HepG2 (cell line): ENCODE measurements around the gene ACVR1B. TPM values are rescaled to one million over a fixed set of nuclear protein-coding genes. Genes with fewer than 3 reads are reported as not detected.

ENCODE experiments used
- ATAC-seq: fragments of 200-7000 bp; cut with Tn5 transposase; 3 replicates; pipeline ENCODE4 v1.9.1; 2020; ENCODE audit warnings: mild to moderate bottlenecking, moderate library complexity
- BruUV-seq: library from RNA; stranded (reverse); fragments of 400-500 nt; replicated peaks from 2 replicates; lab custom pipeline; 2021; lab: Mats Ljungman, UMichigan
- CTCF ChIA-PET: fragments of 300-600 bp; formaldehyde crosslinking; extraction: SDS; loops from one replicate; lab custom pipeline; 2021; ENCODE audit warnings: low total read pairs, inconsistent platforms, low intra/inter-chr PET ratio; lab: Yijun Ruan, JAX
- POLR2A ChIA-PET: fragments of 350-600 bp; sonication (Branson Sonifier 250); formaldehyde crosslinking; loops from one replicate; lab custom pipeline; 2020; ENCODE audit warnings: antibody characterized with exemption, inconsistent platforms; lab: Yijun Ruan, JAX
- DNase-seq: peaks from one replicate; pipeline ENCODE4 v3.0.0-alpha.2; 2015; ENCODE audit warnings: low spot score
- FAIRE-seq: peaks from 3 replicates; lab custom pipeline; 2011; peaks lifted over from hg19 to GRCh38; lab: Jason Lieb, UNC
- H2AFZ ChIP-seq: one replicate; pipeline ENCODE4 v1.6.1; 2011; ENCODE audit warnings: low read length, inconsistent platforms
- H3K27ac ChIP-seq: fragments of 300-600 bp; 3 replicates; pipeline ENCODE4 v1.8.0; 2011; ENCODE audit warnings: mixed run types, mild to moderate bottlenecking, mixed read lengths, low read length, inconsistent platforms; ENCODE audit not compliant: insufficient read depth; ENCODE audit errors: extremely low read length
- H3K27me3 ChIP-seq, 2 experiments: fragments of 200-600 bp in 1 of 2; 2 replicates in 1 of 2; 3 replicates in 1 of 2; pipeline versions ENCODE4 v1.6.0 to v1.8.0; 2011; ENCODE audit warnings: low read length in 2 of 2, mild to moderate bottlenecking in 2 of 2, moderate library complexity in 2 of 2, inconsistent platforms in 1 of 2; ENCODE audit not compliant: insufficient read depth in 2 of 2, control insufficient read depth in 1 of 2
- H3K36me3 ChIP-seq, 2 experiments: fragments of 200-600 bp in 1 of 2; replicated peaks in 1 of 2; 2 replicates in 1 of 2; 3 replicates in 1 of 2; pipeline versions ENCODE4 v1.5.1 to v1.8.0; 2011; ENCODE audit warnings: low read length in 2 of 2, inconsistent platforms in 1 of 2; ENCODE audit not compliant: insufficient read depth in 2 of 2, control insufficient read depth in 1 of 2
- H3K4me1 ChIP-seq: 2 replicates; pipeline ENCODE4 v1.5.1; 2012; ENCODE audit warnings: low read length, inconsistent platforms; ENCODE audit not compliant: insufficient read depth
- H3K4me2 ChIP-seq: 2 replicates; pipeline ENCODE4 v1.6.0; 2011; ENCODE audit warnings: low read depth, low read length, inconsistent platforms
- H3K4me3 ChIP-seq, 3 experiments: fragments of 200-600 bp in 1 of 3; sonication (generic), shearing (Covaris generic) in 1 of 3; replicated peaks in 1 of 3; 2 replicates each; pipeline ENCODE4 v1.5.1; 2011 to 2016; ENCODE audit warnings: low read length in 3 of 3, inconsistent platforms in 2 of 3, low read depth in 2 of 3, mild to moderate bottlenecking in 2 of 3, control low read depth in 1 of 3, mixed read lengths in 1 of 3; ENCODE audit not compliant: insufficient read depth in 1 of 3
- H3K79me2 ChIP-seq: one replicate; pipeline ENCODE4 v1.6.1; 2011; ENCODE audit warnings: low read length, inconsistent platforms; ENCODE audit not compliant: insufficient read depth
- H3K9ac ChIP-seq: 2 replicates; pipeline ENCODE4 v1.6.0; 2011; ENCODE audit warnings: mild to moderate bottlenecking, low read depth, low read length, inconsistent platforms; ENCODE audit not compliant: insufficient read depth
- H3K9me3 ChIP-seq: 2 replicates; pipeline ENCODE4 v1.5.1; 2012; ENCODE audit warnings: mild to moderate bottlenecking, low read length
- H4K20me1 ChIP-seq: 2 replicates; pipeline ENCODE4 v1.6.0; 2011; ENCODE audit warnings: inconsistent platforms, mild to moderate bottlenecking, low read length, moderate library complexity; ENCODE audit not compliant: insufficient read depth
- HMGXB3 ChIP-seq: sonication (generic); formaldehyde crosslinking; IDR thresholded peaks from 2 replicates; pipeline ENCODE4 v1.4.0; 2020; ENCODE audit warnings: missing genetic modification reagents, borderline replicate concordance
- MED13 ChIP-seq: sonication (generic); formaldehyde crosslinking; IDR thresholded peaks from 2 replicates; pipeline ENCODE4 v1.5.0; 2020; ENCODE audit warnings: missing genetic modification reagents
- MIER2 ChIP-seq: IDR thresholded peaks from 2 replicates; pipeline ENCODE4 v1.6.1; 2016; ENCODE audit warnings: missing biosample characterization, missing genetic modification reagents
- SMAD1 ChIP-seq: sonication (generic); formaldehyde crosslinking; IDR thresholded peaks from 2 replicates; pipeline ENCODE4 v1.4.0; 2020; ENCODE audit warnings: missing genetic modification reagents, low read depth, mild to moderate bottlenecking, borderline replicate concordance
- SOX5 ChIP-seq: IDR thresholded peaks from 2 replicates; pipeline ENCODE4 v1.6.1; 2016; ENCODE audit warnings: borderline replicate concordance
- ZBTB1 ChIP-seq: sonication (generic); formaldehyde crosslinking; IDR thresholded peaks from 2 replicates; pipeline ENCODE4 v1.4.0; 2020; ENCODE audit warnings: missing genetic modification reagents, borderline replicate concordance
- ZNF660 ChIP-seq: sonication (generic); formaldehyde crosslinking; IDR thresholded peaks from 2 replicates; pipeline ENCODE4 v1.5.1; 2020; ENCODE audit warnings: mild to moderate bottlenecking, low read depth, missing genetic modification reagents, borderline replicate concordance
- WGBS: methylation state at CpG from one replicate; pipeline ENCODE4 v1.1.6; 2017; ENCODE audit warnings: low lambda C conversion rate; 5-methylcytosine and 5-hydroxymethylcytosine counted together
- in situ Hi-C: cut with HindIII; loops from 2 replicates; pipeline ENCODE4 v1.10.0; 2017; ENCODE audit warnings: low pct_unique_long_range_greater_than_20kb; ENCODE audit not compliant: extremely low pct_ligation_motif_present
- intact Hi-C: fragments of 100-400 bp; cut with micrococcal nuclease; formaldehyde crosslinking; loops from one replicate; pipeline ENCODE4 v1.10.0; 2022; ENCODE audit not compliant: unreplicated experiment
- polyA plus RNA-seq, 8 experiments: library from polyadenylated mRNA; depleted of rRNA in 3 of 8; stranded (reverse) in 7 of 8; unstranded in 1 of 8; fragments of >200 nt; fragmentation: Illumina TruSeq in 4 of 8; extraction: Trizol in 4 of 8; gene quantifications; 2 replicates each; pipeline versions ENCODE4 v1.2.1 to v1.2.3, GENCODE V29; 2011 to 2016; ENCODE audit warnings: low read depth in 4 of 8, missing spikeins in 1 of 8, mixed read lengths in 1 of 8; ENCODE audit not compliant: insufficient read depth in 1 of 8
- total RNA-seq, 5 experiments: library from RNA; depleted of rRNA; stranded (reverse); fragments of >200 nt; fragmentation: Illumina TruSeq; extraction: Trizol; gene quantifications; 2 replicates each; pipeline ENCODE4 v1.2.3, GENCODE V29; 2016; ENCODE audit warnings: low read depth in 1 of 5
- TF ChIP-seq, protein P1 (sequence below): sonication (generic); formaldehyde crosslinking; IDR thresholded peaks from 2 replicates; pipeline ENCODE4 v1.4.0; 2020; ENCODE audit warnings: missing genetic modification reagents, borderline replicate concordance
- TF ChIP-seq, protein P2 (sequence below): sonication (generic); formaldehyde crosslinking; IDR thresholded peaks from 2 replicates; pipeline ENCODE4 v1.4.0; 2020; ENCODE audit warnings: missing genetic modification reagents, borderline replicate concordance
- TF ChIP-seq, protein P3 (sequence below): sonication (generic); formaldehyde crosslinking; IDR thresholded peaks from 2 replicates; pipeline ENCODE4 v1.5.1; 2020; ENCODE audit warnings: mild to moderate bottlenecking, moderate library complexity, missing genetic modification reagents
- TF ChIP-seq, protein P4 (sequence below): IDR thresholded peaks from 2 replicates; pipeline ENCODE4 v1.6.1; 2018; ENCODE audit warnings: missing genetic modification reagents
- TF ChIP-seq, protein P5 (sequence below): sonication (generic); formaldehyde crosslinking; IDR thresholded peaks from 2 replicates; pipeline ENCODE4 v1.9.0; 2021; ENCODE audit warnings: missing genetic modification reagents, mild to moderate bottlenecking, borderline replicate concordance

ACVR1B gene
- total and polyA plus RNA-seq, 2 of the 13 experiments (the other 11 are each of a cell fraction or from before 2014, with no cell fraction given) = 8.9 to 12.1 TPM

DNA sequence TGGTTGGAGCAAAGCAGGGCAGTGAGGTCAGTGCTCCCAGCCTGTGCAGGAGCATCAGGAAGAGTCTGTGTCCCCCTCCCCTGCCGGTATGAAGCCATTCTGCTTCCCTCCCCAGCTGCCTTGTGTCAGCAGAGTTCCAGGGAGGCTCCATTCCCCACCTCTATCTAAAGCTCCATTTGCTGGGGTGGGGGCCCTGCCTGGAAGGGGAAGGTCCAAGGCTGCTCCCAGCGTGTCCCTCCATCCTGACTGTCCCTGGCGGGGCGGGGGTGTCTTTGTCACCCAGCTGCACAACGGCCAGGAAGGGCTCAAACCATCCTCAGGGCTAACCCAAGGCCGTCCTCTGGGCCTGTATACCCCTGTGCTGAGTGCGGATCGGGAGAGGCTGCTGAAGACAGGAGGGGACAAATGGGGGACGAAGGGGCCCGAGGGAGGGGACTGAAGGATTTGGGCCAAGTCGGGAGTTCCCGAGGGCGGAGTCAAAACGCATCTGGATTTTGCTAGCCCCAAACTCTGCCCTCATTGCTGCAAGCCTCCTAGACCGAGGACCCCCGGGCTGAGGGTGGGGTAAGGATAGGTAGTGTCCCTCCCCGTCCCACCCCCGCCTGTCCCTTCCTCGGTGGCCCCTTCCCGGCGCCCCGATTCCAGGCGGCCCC is 44.9 kb upstream of the ACVR1B start:
- intact Hi-C loops = no loop called here
- TF ChIP-seq ZNF660 (CRISPR knock-in tag) (no peak), SMAD1 (CRISPR knock-in tag) (no peak), HMGXB3 (no peak), MED13 (CRISPR knock-in tag) (no peak), MIER2 (CRISPR knock-in tag) (no peak), SOX5 (no peak), ZBTB1 (CRISPR knock-in tag) (no peak)
- TF ChIP-seq, protein P1, sequence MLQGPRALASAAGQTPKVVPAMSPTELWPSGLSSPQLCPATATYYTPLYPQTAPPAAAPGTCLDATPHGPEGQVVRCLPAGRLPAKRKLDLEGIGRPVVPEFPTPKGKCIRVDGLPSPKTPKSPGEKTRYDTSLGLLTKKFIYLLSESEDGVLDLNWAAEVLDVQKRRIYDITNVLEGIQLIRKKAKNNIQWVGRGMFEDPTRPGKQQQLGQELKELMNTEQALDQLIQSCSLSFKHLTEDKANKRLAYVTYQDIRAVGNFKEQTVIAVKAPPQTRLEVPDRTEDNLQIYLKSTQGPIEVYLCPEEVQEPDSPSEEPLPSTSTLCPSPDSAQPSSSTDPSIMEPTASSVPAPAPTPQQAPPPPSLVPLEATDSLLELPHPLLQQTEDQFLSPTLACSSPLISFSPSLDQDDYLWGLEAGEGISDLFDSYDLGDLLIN (CRISPR knock-in tag) = no peak
- TF ChIP-seq, protein P2, sequence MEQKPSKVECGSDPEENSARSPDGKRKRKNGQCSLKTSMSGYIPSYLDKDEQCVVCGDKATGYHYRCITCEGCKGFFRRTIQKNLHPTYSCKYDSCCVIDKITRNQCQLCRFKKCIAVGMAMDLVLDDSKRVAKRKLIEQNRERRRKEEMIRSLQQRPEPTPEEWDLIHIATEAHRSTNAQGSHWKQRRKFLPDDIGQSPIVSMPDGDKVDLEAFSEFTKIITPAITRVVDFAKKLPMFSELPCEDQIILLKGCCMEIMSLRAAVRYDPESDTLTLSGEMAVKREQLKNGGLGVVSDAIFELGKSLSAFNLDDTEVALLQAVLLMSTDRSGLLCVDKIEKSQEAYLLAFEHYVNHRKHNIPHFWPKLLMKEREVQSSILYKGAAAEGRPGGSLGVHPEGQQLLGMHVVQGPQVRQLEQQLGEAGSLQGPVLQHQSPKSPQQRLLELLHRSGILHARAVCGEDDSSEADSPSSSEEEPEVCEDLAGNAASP (CRISPR knock-in tag) = no peak
- TF ChIP-seq, protein P3, sequence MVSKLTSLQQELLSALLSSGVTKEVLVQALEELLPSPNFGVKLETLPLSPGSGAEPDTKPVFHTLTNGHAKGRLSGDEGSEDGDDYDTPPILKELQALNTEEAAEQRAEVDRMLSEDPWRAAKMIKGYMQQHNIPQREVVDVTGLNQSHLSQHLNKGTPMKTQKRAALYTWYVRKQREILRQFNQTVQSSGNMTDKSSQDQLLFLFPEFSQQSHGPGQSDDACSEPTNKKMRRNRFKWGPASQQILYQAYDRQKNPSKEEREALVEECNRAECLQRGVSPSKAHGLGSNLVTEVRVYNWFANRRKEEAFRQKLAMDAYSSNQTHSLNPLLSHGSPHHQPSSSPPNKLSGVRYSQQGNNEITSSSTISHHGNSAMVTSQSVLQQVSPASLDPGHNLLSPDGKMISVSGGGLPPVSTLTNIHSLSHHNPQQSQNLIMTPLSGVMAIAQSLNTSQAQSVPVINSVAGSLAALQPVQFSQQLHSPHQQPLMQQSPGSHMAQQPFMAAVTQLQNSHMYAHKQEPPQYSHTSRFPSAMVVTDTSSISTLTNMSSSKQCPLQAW (CRISPR knock-in tag) = no peak
- TF ChIP-seq, protein P4, sequence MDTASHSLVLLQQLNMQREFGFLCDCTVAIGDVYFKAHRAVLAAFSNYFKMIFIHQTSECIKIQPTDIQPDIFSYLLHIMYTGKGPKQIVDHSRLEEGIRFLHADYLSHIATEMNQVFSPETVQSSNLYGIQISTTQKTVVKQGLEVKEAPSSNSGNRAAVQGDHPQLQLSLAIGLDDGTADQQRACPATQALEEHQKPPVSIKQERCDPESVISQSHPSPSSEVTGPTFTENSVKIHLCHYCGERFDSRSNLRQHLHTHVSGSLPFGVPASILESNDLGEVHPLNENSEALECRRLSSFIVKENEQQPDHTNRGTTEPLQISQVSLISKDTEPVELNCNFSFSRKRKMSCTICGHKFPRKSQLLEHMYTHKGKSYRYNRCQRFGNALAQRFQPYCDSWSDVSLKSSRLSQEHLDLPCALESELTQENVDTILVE (CRISPR knock-in tag) = no peak
- TF ChIP-seq, protein P5, sequence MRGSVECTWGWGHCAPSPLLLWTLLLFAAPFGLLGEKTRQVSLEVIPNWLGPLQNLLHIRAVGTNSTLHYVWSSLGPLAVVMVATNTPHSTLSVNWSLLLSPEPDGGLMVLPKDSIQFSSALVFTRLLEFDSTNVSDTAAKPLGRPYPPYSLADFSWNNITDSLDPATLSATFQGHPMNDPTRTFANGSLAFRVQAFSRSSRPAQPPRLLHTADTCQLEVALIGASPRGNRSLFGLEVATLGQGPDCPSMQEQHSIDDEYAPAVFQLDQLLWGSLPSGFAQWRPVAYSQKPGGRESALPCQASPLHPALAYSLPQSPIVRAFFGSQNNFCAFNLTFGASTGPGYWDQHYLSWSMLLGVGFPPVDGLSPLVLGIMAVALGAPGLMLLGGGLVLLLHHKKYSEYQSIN (CRISPR knock-in tag) = no peak

More for the DNA sequence above, 44.9 kb upstream of the ACVR1B start:
- CTCF ChIA-PET = no interaction called here
- Histone ChIP-seq H3K27ac (no peak overlapping the region), H3K9me3 (no peaks in the 10 kb centered on the region), H2AFZ (no peak overlapping the region), H3K9ac (no peak overlapping the region), H4K20me1 (no peaks in the 10 kb centered on the region), H3K79me2 (no peaks in the 10 kb centered on the region), H3K27me3 (peaks cover 2 to 42% of the 10 kb centered on the region in 2 experiments; a peak in 4 of 5 replicates), H3K4me1 (no peaks in the 10 kb centered on the region), H3K4me3 (no peak overlapping the region), H3K4me2 (no peak overlapping the region), H3K36me3 (no peaks in the 10 kb centered on the region)
- DNase-seq (no peak), FAIRE-seq (no peak), ATAC-seq (no peak; the same call in 1 of the 3 replicates)
- POLR2A ChIA-PET = no interaction called here
- WGBS = 59% methylated on average over 16 of the region's 23 CpGs
- in situ Hi-C loops = no loop called here
- BruUV-seq = no TSS peak
